Measurements from ENCODE around the gene RANBP17.
"Not testable (repeated sequence)": the region's sequence is repeated elsewhere in the genome, so short reads cannot be mapped to it uniquely, and the experiment has no call there.

RANBP17 gene

DNA sequence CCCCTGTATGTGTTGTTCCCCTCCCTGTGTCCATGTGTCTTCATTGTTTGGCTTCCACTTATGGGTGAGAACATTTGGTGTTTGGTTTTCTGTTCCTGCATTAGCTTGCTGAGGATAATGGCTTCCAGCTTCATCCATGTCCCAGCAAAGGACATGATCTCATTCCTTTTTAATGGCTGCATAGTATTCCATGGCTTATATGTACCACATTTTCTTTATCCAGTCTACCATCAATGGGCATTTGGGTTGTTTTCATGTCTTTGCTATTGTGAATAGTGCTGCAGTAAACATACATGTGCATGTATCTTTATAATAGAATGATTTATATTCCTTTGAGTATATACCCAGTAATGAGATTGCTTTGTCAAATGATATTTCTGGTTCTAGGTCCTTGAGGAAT is 8.6 kb downstream of the RANBP17 start:
- not testable (repeated sequence) for DNase-seq (ENCODE audit: low read depth)

DNA sequence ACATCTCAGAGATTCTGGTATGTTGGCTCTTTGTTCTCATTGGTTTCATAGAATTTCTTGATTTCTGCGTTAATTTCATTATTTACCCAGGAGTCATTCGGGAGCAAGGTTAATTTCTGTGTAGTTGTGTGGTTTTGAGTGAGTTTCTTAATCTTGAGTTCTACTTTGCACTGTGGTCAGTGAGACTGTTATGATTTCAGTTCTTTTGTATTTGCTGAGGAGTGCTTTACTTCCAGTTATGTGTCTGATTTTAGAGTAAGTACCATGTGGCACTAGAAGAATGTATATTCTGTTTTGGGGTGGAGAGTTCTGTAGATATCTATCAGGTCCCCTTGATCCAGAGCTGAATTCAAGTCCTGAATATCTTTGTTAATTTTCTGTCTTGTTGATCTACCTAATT is 12.2 kb downstream of the RANBP17 start:
- no peak for DNase-seq (ENCODE audit: low read depth)

DNA sequence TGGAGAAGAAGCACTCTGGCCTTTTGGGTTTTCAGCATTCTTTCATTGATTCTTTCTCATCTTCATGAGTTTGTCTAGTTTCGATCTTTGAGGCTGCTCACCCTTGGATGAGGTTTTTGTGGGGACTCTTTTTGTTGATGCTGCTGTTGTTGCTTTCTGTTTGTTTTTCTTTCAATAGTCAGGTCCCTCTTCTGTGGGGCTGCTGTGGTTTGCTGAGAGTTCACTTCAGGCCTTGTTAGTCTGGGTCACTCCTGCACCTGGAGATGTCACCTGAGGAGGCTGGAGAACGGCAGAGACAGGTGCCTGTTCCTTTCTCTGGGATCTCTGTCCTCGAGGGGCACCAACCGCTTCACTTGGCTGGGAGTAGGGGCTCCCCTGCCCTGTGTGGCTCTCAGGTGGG is 14.0 kb downstream of the RANBP17 start:
- no peak for DNase-seq (ENCODE audit: low read depth)

DNA sequence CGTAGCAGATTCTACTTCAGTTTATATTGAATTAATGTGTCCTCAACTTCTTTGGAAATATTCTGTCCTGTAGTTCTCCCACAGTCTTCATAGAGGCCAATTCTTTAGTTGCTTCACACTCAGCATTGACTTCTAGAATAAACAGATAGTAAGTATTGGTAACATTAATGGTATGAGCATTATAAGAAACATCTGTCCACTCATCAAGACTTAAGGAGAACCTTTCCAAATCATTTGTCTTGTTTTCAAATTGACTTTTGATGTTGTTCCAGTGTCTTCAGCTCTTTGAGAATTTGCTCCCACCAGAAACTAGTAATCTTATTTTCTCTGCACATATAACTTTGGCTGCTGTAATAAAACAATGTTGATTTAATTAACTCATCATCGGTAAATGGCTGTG is 18.3 kb downstream of the RANBP17 start:
- DNase-seq (ENCODE audit: low read depth) = no peak

DNA sequence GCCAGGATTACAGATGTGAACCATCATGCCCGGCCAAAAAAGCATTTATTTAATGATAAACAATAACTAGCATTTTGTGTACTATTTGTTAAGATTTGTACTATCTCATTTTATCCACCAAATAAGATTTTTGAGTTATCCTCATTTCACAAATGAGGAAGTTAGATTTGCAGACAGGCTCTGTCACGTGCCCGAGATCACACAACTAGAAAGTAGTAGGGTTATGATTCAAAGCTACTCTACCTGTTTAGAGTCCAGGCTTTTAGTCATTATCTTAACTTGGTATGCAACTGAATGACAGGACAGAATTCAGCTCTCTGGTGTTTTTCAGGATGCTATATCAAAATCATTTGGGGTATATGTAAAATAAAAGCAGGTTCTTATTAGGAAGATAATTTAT is 20.5 kb downstream of the RANBP17 start:
- no peak for DNase-seq (ENCODE audit: low read depth)

DNA sequence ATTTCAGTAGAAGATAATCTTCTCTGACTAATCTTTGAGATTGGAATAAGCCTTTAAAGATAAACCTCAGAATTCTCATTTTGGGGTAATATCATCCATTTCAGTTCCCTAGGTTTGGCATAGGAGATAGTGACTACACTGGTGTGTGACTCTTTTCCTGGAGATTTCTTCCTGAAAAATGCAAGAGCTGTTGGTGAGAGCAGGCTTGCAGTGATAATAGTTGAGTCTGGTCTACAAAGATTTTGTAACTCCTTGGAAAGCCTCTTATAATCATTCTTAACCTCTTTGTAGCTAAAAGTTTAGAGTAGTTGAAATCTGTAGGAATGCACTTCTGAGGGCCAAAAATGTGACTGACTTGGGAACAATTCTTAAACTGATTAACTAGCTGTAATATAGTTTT is 23.4 kb downstream of the RANBP17 start:
- no peak for DNase-seq (ENCODE audit: low read depth)

DNA sequence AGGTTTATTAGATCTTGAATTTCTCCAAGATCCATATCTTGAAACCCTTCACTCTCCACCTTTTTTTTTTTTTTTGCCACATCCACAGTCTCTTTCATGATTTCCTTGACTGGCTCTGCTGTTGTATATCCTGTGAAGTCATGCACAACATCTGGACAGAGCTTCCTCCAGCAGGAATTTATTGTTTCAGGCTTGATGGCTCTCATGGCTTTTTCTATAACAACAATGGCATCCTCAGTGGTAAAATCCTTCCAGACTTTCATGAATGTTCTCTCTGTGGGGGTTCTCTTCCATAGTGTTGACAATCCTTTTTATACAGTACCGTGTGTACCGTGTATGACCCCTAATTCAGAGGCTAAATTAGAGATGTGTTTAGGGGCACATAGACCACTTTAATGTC is 24.0 kb downstream of the RANBP17 start:
- DNase-seq (ENCODE audit: low read depth) = no peak

DNA sequence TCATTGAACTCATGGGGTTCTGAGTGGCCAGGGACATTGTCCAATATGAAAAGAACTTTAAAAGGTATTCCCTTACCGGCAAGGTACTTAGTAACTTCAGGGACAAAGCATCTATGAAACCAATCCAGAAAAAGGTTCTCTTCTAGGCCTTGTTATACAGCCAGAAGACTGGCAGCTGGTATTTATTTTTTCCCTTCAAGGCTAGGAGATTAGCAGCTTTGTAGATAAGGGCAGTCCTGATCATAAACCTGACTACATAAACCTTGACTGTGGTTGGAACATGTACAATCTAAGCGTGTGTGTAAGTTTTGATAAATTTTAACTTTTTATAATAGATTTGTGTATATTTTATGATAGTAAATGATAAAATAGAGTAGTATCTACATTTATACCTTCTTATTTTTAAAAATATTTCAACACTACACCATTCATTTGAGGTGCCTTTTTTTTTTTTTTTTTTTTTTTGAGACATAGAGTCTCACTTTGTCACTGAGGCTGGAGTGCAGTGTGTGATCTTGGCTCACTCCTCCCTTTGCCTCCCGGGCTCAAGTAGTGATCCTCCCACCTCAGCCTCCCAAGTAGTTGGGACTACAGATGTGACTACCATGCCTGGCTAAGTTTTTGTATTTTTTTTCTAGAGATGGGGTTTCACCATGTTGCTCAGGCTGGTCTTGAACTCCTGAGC is 24.5 kb downstream of the RANBP17 start:
- no peak for DNase-seq (ENCODE audit: low read depth)

DNA sequence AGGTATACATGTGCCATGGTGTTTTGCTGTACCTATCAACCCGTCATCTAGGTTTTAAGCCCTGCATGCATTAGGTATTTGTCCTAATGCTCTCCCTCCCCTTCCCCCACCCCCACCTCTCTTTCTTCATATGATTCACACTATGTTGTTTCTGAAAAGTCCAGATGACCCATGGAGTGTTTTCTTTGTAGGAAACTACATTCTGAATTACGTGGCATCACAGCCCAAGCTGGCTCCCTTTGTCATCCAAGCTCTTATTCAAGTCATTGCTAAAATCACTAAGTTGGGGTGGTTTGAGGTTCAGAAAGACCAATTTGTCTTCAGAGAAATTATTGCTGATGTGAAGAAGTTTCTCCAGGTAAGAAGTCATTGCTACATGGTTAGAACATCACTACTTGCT is 30.4 kb downstream of the RANBP17 start:
- DNase-seq (ENCODE audit: low read depth) = no peak

DNA sequence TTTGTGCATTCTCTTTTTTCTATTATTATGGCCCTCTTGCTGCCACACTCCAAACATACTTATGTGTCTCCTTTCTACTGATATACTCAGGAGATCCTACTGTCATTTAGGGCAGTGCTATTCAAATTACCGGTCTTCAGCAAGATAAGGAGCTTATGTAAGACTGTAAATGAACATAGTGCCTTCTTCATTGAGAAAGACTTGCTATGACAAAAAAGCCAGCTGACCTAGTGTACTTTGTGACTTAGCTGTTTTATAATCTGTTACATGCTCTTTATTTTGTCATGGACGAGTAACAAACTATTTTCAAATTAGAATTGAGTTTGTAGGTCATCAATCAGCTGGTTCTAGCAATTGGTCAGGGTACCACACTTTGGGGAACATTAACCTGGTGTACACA is 32.8 kb downstream of the RANBP17 start:
- DNase-seq (ENCODE audit: low read depth) = no peak

DNA sequence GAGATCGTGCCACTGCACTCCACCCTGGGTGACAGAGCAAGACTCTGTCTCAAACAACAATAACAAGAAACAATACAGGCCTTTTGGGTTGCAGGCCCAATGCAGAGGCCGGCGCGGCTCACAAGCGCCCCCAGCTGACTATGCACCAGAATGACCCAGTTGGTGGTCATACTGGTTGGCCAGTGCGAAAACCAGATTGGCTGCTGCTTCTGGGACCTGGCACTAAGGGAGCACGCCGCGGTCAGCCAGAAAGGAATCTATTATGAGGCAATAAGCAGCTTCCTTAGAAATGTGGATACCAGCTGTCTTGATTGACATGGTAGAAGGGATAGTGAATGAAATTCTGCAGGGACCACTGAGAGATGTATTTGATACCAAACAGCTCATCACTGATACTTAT is 35.0 kb downstream of the RANBP17 start:
- peak; percentile 21 for DNase-seq (ENCODE audit: low read depth)

DNA sequence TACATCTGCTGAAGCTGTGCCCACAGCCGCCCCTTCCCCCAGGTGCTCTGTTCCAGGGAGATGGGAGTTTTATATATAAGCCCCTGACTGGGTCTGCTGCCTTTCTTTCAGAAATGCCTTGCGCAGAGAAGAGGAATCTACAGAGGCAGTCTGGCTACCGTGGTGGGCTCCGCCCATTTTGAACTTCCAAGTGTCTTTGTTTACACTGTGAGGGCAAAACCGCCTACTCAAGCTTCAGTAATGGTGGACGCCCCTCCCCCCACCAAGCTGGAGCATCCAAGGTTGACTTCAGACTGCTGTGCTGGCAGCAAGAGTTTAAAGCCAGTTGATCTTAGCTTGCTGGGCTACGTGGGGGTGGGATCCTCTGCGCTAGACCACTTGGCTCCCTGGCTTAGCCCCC is 41.3 kb downstream of the RANBP17 start:
- no peak for DNase-seq (ENCODE audit: low read depth)

DNA sequence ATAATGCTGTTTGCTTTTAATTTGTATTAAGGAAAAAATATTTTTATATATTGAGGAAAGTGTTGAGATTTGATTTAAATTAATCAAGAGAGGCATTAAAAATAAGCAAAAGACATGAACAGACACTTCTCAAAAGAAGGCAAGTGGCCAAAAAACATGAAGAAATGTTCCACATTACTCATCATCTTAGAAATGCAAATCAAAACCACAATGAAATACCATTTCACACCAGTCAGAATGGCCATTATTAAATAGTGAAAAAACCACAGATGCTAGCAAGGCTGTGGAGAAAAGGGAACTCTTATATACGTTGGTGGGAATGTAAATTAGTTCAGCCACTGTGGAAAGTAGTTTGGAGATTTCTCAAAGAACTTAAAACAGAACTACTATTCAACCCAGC is 45.9 kb downstream of the RANBP17 start:
- no peak for DNase-seq (ENCODE audit: low read depth)

DNA sequence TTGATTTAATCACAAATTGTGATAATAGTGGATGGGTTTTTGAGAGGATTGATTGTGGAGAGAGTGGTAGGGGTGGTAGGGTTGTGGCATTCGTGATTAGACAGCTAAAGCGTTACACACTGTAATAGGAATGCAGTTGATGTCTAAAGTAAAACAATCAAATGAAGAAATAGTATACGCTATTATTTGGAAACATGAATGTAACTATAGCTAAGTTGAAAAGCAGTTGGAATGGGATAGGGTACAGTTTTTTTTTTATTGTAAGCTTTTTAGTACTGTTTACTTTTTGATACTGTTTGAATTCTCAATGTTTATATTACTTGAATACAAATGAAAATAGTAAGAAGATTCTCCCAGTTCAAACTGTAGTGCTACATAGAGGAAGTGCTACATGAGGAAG is 51.8 kb downstream of the RANBP17 start:
- no peak for DNase-seq (ENCODE audit: low read depth)

DNA sequence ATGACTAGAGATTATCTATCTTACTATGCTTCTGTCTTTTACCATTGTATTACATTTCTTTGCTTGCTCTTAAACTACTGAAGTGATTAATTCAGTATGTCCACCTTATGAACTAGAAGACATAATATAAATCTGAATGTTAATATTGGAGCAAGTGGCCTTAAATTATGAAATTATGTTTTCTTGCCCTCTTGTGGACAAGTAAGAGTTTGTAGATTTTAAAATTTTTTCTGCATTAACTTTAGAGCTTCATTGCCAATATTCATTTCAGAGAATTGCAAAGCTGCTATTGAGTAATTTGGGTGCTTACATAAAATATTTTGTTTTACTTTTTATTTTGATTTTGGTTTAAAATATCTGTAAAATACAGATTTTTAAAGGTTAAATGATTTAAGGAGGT is 55.3 kb downstream of the RANBP17 start:
- no peak for DNase-seq (ENCODE audit: low read depth)

DNA sequence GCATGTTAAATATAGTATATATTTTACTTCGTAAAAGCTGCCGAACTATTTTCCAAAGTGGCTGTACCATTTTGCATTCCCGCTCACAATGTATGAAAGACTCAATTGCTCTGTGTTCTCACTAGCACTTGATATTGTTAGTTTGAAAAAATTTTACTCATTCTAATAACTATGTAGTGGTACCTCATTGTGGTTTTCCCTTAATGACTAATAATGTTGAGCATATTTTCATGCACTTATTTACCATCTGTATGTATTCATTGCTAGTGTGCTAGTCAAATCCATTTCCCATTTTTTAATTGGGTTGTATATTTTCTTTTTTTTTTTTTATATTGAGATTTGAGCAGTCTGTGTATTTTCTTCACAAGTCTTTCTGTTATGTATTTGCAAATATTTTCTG is 58.4 kb downstream of the RANBP17 start:
- DNase-seq (ENCODE audit: low read depth) = no peak

DNA sequence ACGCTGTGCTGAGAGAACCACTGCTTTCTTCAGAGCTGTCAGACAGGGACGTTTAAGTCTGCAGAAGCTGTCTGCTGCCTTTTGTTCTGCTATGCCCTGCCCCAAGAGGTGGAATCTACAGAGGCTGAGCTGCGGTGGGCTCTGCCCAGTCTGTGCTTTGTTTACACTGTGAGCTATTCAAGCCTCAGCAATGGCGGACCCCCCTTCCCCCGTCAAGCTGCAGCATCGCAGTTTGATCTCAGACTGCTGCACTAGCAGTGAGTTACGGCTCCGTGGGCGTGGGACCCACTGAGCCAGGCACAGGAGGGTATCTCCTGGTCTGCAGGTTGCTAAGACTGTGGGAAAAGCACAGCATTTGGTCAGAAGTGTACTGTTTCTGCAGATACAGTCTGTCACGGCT is 60.5 kb downstream of the RANBP17 start:
- not testable (repeated sequence) for DNase-seq (ENCODE audit: low read depth)

DNA sequence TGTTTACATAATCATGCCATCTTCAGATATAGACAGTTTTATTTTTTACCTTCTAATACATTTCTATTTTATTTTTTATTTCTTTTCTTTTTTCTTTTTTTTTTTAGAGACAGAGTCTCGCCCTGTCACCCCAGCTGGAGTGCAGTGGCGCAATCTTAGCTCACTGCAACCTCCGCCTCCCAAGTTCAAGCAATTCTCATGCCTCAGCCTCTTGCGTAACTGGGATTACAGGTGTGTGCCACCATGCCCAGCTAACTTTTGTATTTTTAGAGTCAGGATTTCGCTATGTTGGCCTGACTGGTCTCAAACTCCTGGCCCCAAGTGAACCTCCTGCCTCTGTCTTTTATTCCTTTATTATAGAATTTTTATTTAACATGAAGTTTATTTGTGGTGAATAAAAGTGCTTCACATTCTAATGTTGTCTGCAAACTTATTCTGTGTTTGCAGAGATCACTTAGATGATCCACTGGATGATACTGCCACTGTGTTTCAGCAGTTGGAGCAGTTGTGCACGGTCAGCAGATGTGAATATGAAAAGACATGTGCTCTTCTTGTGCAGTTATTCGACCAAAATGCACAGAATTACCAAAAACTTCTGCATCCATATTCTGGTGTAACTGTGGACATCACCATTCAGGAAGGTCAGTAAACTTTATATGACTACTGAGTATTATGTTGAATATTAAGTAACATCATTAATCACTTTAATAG is 62.2 kb downstream of the RANBP17 start:
- DNase-seq (ENCODE audit: low read depth) = no peak

DNA sequence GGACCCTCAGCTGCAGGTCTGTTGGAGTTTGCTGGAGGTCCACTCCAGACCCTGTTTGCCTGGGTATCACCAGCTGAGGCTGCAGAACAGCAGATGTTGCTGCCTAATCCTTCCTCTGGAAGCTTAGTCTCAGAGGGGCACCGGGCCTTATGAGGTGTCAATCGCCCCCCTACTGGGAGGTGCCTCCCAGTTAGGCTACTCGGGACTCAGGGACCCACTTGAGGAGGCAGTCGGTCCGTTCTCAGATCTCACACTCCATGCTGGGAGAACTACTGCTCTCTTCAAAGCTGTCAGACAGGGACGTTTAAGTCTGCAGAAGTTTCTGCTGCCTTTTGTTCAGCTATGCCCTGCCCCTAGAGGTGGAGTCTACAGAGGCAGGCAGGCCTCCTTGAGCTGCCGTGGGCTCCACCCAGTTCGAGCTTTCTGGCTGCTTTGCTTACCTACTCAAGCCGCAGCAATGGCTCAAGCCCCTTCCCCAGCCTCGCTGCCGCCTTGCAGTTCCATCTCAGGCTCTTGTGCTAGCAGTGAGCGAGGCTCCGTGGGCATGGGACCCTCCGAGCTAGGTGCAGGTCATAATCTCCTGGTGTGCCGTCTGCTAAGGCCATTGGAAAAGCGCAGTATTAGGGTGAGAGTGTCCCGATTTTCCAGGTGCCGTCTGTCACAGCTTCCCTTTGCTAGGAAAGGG is 73.9 kb downstream of the RANBP17 start:
- DNase-seq (ENCODE audit: low read depth) = not testable (repeated sequence)

DNA sequence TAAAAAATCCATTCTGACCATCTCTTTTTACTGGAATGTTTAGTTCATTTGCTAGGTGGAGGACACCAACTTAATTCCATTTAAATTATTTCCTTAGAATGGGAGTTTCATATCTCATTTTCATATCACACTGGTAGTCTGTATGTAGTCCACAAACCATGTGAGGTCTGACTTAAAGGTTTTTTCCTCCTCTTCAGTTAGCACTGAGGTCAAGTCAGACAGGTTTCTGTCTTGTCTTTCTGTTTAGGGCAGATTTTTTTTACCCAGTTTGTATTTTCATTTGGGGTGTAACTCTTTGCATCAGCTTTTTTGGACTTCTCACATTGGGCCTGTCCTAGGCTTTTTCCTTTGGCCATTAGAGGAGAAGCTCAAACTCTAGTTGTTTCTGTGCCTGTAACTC is 75.3 kb downstream of the RANBP17 start:
- no peak for DNase-seq (ENCODE audit: low read depth)

DNA sequence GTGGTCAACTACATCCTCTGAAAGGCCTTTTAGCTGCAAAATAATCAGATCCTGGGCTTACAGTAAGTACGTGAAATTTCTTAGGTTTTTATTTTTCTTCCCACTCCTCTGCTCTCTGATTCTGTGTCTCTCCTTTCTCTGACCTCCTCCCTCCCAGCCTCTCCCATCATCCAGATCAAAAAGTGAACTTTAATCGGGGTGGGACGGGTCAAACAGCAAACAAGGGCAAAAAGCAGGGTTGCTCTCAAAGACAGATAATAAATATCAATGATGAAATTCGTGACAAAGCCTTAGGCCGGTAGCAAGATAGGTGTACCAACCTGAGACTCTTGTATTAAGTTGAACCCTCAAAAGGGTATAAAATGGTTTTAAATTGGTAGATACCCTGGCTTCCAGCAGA is 76.1 kb downstream of the RANBP17 start:
- no peak for DNase-seq (ENCODE audit: low read depth)

DNA sequence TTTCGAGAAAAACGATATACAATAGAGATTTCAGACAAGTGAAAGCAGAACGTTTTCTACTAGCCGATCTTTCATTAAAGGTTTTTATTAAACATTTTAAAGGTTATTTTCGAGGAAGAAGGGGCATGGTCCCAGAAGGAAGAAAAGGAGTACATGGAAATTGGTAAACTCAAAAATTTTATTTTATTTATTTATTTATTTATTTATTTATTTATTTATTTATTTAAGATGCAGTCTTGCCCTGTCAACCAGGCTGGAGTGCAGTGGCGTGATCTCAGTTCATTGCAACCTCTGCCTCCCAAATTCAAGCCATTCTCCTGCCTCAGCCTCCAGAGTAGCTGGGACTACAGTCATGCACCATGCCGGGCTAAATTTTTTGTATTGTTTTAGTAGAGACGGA is 77.4 kb downstream of the RANBP17 start:
- DNase-seq (ENCODE audit: low read depth) = no peak

DNA sequence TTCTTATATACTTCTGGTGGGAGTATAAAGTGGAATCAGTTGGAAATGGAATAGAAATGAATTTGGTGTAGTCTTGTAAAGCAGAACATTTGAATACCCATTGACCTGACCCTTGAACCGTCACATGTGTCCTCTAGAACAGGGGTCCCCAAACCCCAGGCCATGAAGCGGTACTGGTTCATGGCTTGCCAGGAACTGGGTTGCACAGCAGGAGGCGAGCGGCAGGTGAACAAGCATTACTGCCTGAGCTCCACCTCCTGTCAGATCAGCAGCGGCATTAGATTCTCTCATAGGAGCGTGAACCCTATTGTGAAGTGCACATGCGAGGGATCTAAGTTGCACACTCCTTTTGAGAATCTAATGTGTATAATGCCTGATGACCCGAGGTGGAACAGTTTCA is 80.0 kb downstream of the RANBP17 start:
- DNase-seq (ENCODE audit: low read depth) = no peak

DNA sequence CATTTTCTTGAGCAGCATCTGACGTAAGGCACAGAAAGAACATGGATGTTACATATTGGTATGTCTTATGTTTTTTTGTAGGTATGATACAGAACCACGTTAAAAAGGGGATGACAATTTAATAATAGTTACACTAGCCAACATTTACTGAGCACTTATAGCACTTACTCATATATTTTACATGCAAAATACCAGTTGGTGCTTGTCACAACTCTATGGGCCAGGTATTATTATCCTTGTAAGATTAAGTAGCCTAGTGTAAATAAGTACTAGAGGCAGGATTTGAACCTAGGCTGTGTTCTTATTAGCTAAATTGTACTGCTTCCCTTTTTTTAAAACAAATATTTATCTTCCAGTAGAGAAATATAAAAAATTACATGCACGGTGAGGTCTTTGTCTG is 83.5 kb downstream of the RANBP17 start:
- no peak for DNase-seq (ENCODE audit: low read depth)

Measured in GM04504 (cell line).